Kidney (tissue), 14 donors: ENCODE results near the gene VSTM1. TPM values are rescaled to one million over a fixed set of nuclear protein-coding genes. Genes with fewer than 3 reads are reported as not detected.
A peak's percentile ranks its signal among the peaks of the same experiment; 100 is the strongest.

Experiments
- DNase-seq, 5 donors: peaks; one replicate each; pipeline ENCODE4 v3.0.0-alpha.2; 2013 to 2020
- FAIRE-seq: peaks from 2 replicates; lab custom pipeline; 2012; peaks lifted over from hg19 to GRCh38; lab: Jason Lieb, UNC
- H3K27ac ChIP-seq, 2 donors: one replicate each; pipeline ENCODE4 v1.7.0; 2013; ENCODE audit warnings: low read depth in 2 of 2, low read length in 2 of 2, inconsistent platforms in 1 of 2
- H3K27me3 ChIP-seq: one replicate; pipeline ENCODE4 v1.7.1; 2013; ENCODE audit warnings: low read length, inconsistent platforms; ENCODE audit not compliant: control insufficient read depth, insufficient read depth
- H3K36me3 ChIP-seq, 3 donors: one replicate each; pipeline versions ENCODE4 v1.7.0 to v1.7.1; 2013; ENCODE audit warnings: low read length in 3 of 3, control low read depth in 1 of 3, inconsistent platforms in 1 of 3; ENCODE audit not compliant: insufficient read depth in 3 of 3, control insufficient read depth in 2 of 3
- H3K4me1 ChIP-seq, 3 donors: one replicate each; pipeline versions ENCODE4 v1.7.0 to v1.7.1; 2013; ENCODE audit warnings: low read length in 3 of 3, inconsistent platforms in 1 of 3, low read depth in 1 of 3; ENCODE audit not compliant: control insufficient read depth in 2 of 3, insufficient read depth in 2 of 3
- H3K4me3 ChIP-seq, 3 donors: one replicate each; pipeline versions ENCODE4 v1.7.0 to v1.8.1; 2013; ENCODE audit warnings: low read length in 3 of 3, control low read depth in 1 of 3, inconsistent platforms in 1 of 3
- H3K9ac ChIP-seq, 3 donors: one replicate each; pipeline versions ENCODE4 v1.7.0 to v1.7.1; 2013; ENCODE audit warnings: low read length in 3 of 3, control low read depth in 1 of 3, inconsistent platforms in 1 of 3
- H3K9me3 ChIP-seq, 3 donors: one replicate each; pipeline versions ENCODE4 v1.7.0 to v1.7.1; 2013; ENCODE audit warnings: low read length in 3 of 3, control low read depth in 1 of 3, inconsistent platforms in 1 of 3; ENCODE audit not compliant: control insufficient read depth in 2 of 3, insufficient read depth in 1 of 3
- CTCF ChIP-seq: IDR thresholded peaks from 3 replicates; pipeline ENCODE4 v1.5.1; 2012; ENCODE audit warnings: mild to moderate bottlenecking, moderate library complexity, borderline replicate concordance; ENCODE audit not compliant: insufficient read depth; ENCODE audit errors: extremely low read depth
- intact Hi-C: fragments of 100-400 bp; cut with DNase I; formaldehyde crosslinking; loops from one replicate; pipeline ENCODE4 v1.11.1; 2022
- polyA plus RNA-seq: library from polyadenylated mRNA; stranded (reverse); fragments of 350-450 nt; fragmentation: Illumina TruSeq; extraction: RNeasy Lipid Tissue Mini Kit (QIAGEN cat#74804); gene quantifications from one replicate; pipeline ENCODE4 v1.2.3, GENCODE V29; 2014; ENCODE audit warnings: low read depth, low replicate concordance; ENCODE audit not compliant: insufficient read depth
- total RNA-seq: library from RNA; stranded (reverse); fragmentation: NEBNext Ultra II Directional; extraction: Animal tissue kit (Norgen Biotek cat#: 25700); gene quantifications from one replicate; pipeline ENCODE4 v1.2.1, GENCODE V29; 2021
- donor health status: control.
- donor health status: control.
- donor health status: control.
- donor health status: control.
- donor health status: control.
- donor health status: DM: yes; HTN: yes; CAD: no.
- donor health status: Normal renal cell carcinoma (clear cell type).

Gene VSTM1
- total and polyA plus RNA-seq, 2 donors from 2014 or later = 0.35 to 1.0 TPM

- no peak for FAIRE-seq
- Histone ChIP-seq H3K27me3 (peaks cover 3% of the 10 kb centered on the region), H3K4me1 (no peaks in the 10 kb centered on the region), H3K9me3 (peaks cover 0 to 3% (median 0%) of the 10 kb centered on the region in 3 donors), H3K9ac (no peak overlapping the region), H3K27ac (no peak overlapping the region), H3K36me3 (no peaks in the 10 kb centered on the region), H3K4me3 (no peak overlapping the region)
- DNase-seq = peak in 4 of 5 donors; percentile 40 to 61 (median 58)
- intact Hi-C loops = no loop called here
- TF ChIP-seq CTCF = no peak
These were observed 48.7 kb downstream of the VSTM1 start for GRCh38 chr19:54014920-54015560.

DNA sequence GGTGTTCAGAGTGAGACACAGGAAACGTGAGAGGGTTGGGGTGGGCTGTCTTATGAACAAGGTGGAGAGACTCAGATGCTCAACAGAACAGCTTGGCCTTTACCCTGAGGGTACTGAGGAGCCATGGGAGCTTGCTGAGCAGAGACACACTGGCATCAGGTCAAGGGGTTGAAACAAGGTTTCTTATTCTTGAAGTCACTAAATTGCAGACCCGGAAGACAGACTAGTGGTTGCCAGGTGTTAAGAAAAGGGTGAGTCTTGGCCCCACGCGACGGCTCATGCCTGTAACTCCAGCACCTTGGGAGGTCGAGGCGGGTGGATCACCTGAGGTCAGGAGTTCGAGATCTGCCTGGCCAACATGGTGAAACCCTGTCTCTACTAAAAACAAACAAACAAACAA, 49.8 kb downstream of the VSTM1 start:
- peaks cover 0 to 3% (median 0%) of the 10 kb centered on the region in 3 donors for H3K9me3 ChIP-seq
- H3K27ac ChIP-seq = no peak overlapping the region
- DNase-seq (no peak), FAIRE-seq (no peak)
- peaks cover 3% of the 10 kb centered on the region for H3K27me3 ChIP-seq
- intact Hi-C loops = no loop called here
- no peaks in the 10 kb centered on the region for H3K4me1 ChIP-seq
- no peaks in the 10 kb centered on the region for H3K36me3 ChIP-seq
- no peak for TF ChIP-seq CTCF
- H3K9ac ChIP-seq = no peak overlapping the region
- H3K4me3 ChIP-seq = no peak overlapping the region

GRCh38 chr19:54011507-54012211, 52.0 kb downstream of the VSTM1 start:
- no peaks in the 10 kb centered on the region for H3K36me3 ChIP-seq
- TF ChIP-seq CTCF = no peak
- H3K27me3 ChIP-seq = peaks cover 3% of the 10 kb centered on the region
- intact Hi-C loops = no loop called here
- H3K4me3 ChIP-seq = no peak overlapping the region
- no peaks in the 10 kb centered on the region for H3K4me1 ChIP-seq
- DNase-seq (peak; percentile 32 to 47 (median 43)), FAIRE-seq (no peak)
- no peak overlapping the region for H3K27ac ChIP-seq
- H3K9me3 ChIP-seq = no peaks in the 10 kb centered on the region
- no peak overlapping the region for H3K9ac ChIP-seq
